Stimulated activated CD8-positive, alpha-beta memory T cell treated with anti-CD3 and anti-CD28 coated beads, Interleukin-7, amount 100 ng/mL, for 1 hour (primary cell): ENCODE results near the gene KCNK7.
A peak's percentile ranks its signal among the peaks of the same experiment; 100 is the strongest.
"Not testable (repeated sequence)": the region's sequence is repeated elsewhere in the genome, so short reads cannot be mapped to it uniquely, and the experiment has no call there.

ENCODE experiments used
- DNase-seq, 2 donors: peaks; one replicate each; pipeline ENCODE4 v3.0.0-alpha.2; 2020; ENCODE audit warnings: low read depth in 2 of 2

KCNK7 gene

GRCh38 chr11:65573391-65574079 lies 22.1 kb downstream of the KCNK7 start:
- no peak for DNase-seq

- DNase-seq, result peak; percentile 81
These were observed 23.1 kb downstream of the KCNK7 start, which contains the start of gene FAM89B for GRCh38 chr11:65572356-65573051. Gene FAM89B, plus strand, starts transcription at chr11:65572538. Its CDS starts 132 bp downstream, at chr11:65572670.

GRCh38 chr11:65571940-65572339 lies 23.7 kb downstream of the KCNK7 start:
- DNase-seq, result no peak

GRCh38 chr11:65571420-65571819 lies 24.2 kb downstream of the KCNK7 start:
- DNase-seq, result no peak

GRCh38 chr11:65569973-65570918 lies 25.4 kb downstream of the KCNK7 start, which contains the start of gene ZNRD2:
Gene ZNRD2, plus strand, starts transcription at chr11:65570477. Its CDS starts 15 bp downstream, at chr11:65570492.
- peak; percentile 93 to 95 for DNase-seq

- DNase-seq, result no peak
These were observed 26.2 kb downstream of the KCNK7 start for GRCh38 chr11:65569164-65569972.

GRCh38 chr11:65565624-65566453 lies 29.8 kb downstream of the KCNK7 start:
- no peak for DNase-seq

- DNase-seq, result not testable (repeated sequence)
These were observed 30.6 kb downstream of the KCNK7 start for GRCh38 chr11:65564879-65565559.

GRCh38 chr11:65563601-65564000 lies 32.0 kb downstream of the KCNK7 start:
- DNase-seq, result no peak

GRCh38 chr11:65562788-65563187 lies 32.8 kb downstream of the KCNK7 start:
- DNase-seq, result no peak

GRCh38 chr11:65562020-65562419 lies 33.6 kb downstream of the KCNK7 start:
- no peak for DNase-seq

GRCh38 chr11:65560555-65561418 lies 34.8 kb downstream of the KCNK7 start:
- DNase-seq, result no peak

- no peak for DNase-seq
These were observed 35.6 kb downstream of the KCNK7 start for GRCh38 chr11:65559951-65560537.

GRCh38 chr11:65559535-65559934 lies 36.1 kb downstream of the KCNK7 start:
- DNase-seq, result no peak

- no peak for DNase-seq
These were observed 36.6 kb downstream of the KCNK7 start for GRCh38 chr11:65558930-65559509.

GRCh38 chr11:65558002-65558929 lies 37.3 kb downstream of the KCNK7 start, which contains the start of gene LTBP3:
Gene LTBP3, minus strand, starts transcription at chr11:65558359. Its CDS starts 400 bp downstream, at chr11:65557959.
- no peak for DNase-seq
